ENCODE results near the gene WASL. TPM values are rescaled to one million over a fixed set of nuclear protein-coding genes. Genes with fewer than 3 reads are reported as not detected.

The WASL gene
- total RNA-seq, 1 donor from 2014 or later = 38.2 TPM

- H3K9me3 Mint-ChIP-seq (ENCODE audit: low read depth) = peaks cover 2% of the 10 kb centered on the region
- H3K27ac Mint-ChIP-seq = no peak overlapping the region
- TF ChIP-seq CTCF (IDR thresholded peaks at IDR 0.05; ENCODE audit: unreplicated experiment) = no peak
- H3K36me3 Mint-ChIP-seq (ENCODE audit: insufficient read depth) = no peaks in the 10 kb centered on the region
- H3K4me3 Mint-ChIP-seq (ENCODE audit: low read depth) = no peak overlapping the region
- peaks cover 22% of the 10 kb centered on the region for H3K4me1 Mint-ChIP-seq (ENCODE audit: low read depth)
- H3K27me3 Mint-ChIP-seq = no peaks in the 10 kb centered on the region
- DNase-seq (ENCODE audit: low spot score, unreplicated experiment) = no peak
These were observed 103.3 kb downstream of the WASL start for GRCh38 chr7:123645516-123645915.

GRCh38 chr7:123643495-123644441, 105.0 kb downstream of the WASL start:
- no peaks in the 10 kb centered on the region for H3K27me3 Mint-ChIP-seq
- no peaks in the 10 kb centered on the region for H3K36me3 Mint-ChIP-seq (ENCODE audit: insufficient read depth)
- peaks cover 22% of the 10 kb centered on the region for H3K4me1 Mint-ChIP-seq (ENCODE audit: low read depth)
- H3K9me3 Mint-ChIP-seq (ENCODE audit: low read depth) = peaks cover 2% of the 10 kb centered on the region
- no peak for TF ChIP-seq CTCF (IDR thresholded peaks at IDR 0.05; ENCODE audit: unreplicated experiment)
- peak overlapping the region; percentile 17 for H3K4me3 Mint-ChIP-seq (ENCODE audit: low read depth)
- peak overlapping the region; percentile 90 for H3K27ac Mint-ChIP-seq
- no peak for DNase-seq (ENCODE audit: low spot score, unreplicated experiment)

- no peak overlapping the region for H3K27ac Mint-ChIP-seq
- H3K27me3 Mint-ChIP-seq = no peaks in the 10 kb centered on the region
- TF ChIP-seq CTCF (IDR thresholded peaks at IDR 0.05; ENCODE audit: unreplicated experiment) = no peak
- peaks cover 28% of the 10 kb centered on the region for H3K4me1 Mint-ChIP-seq (ENCODE audit: low read depth)
- no peak overlapping the region for H3K4me3 Mint-ChIP-seq (ENCODE audit: low read depth)
- no peak for DNase-seq (ENCODE audit: low spot score, unreplicated experiment)
- H3K36me3 Mint-ChIP-seq (ENCODE audit: insufficient read depth) = no peaks in the 10 kb centered on the region
- peaks cover 6% of the 10 kb centered on the region for H3K9me3 Mint-ChIP-seq (ENCODE audit: low read depth)
These were observed 106.9 kb downstream of the WASL start for GRCh38 chr7:123641901-123642300.

- no peak overlapping the region for H3K27ac Mint-ChIP-seq
- no peak overlapping the region for H3K4me3 Mint-ChIP-seq (ENCODE audit: low read depth)
- no peaks in the 10 kb centered on the region for H3K36me3 Mint-ChIP-seq (ENCODE audit: insufficient read depth)
- H3K4me1 Mint-ChIP-seq (ENCODE audit: low read depth) = peaks cover 29% of the 10 kb centered on the region
- DNase-seq (ENCODE audit: low spot score, unreplicated experiment) = no peak
- no peaks in the 10 kb centered on the region for H3K27me3 Mint-ChIP-seq
- TF ChIP-seq CTCF (IDR thresholded peaks at IDR 0.05; ENCODE audit: unreplicated experiment) = no peak
- peaks cover 6% of the 10 kb centered on the region for H3K9me3 Mint-ChIP-seq (ENCODE audit: low read depth)
These were observed 108.2 kb downstream of the WASL start for GRCh38 chr7:123640583-123640982.

GRCh38 chr7:123639631-123640030, 109.2 kb downstream of the WASL start:
- Mint-ChIP-seq H3K27me3 (no peaks in the 10 kb centered on the region), H3K4me3 (ENCODE audit: low read depth) (no peak overlapping the region), H3K36me3 (ENCODE audit: insufficient read depth) (no peaks in the 10 kb centered on the region), H3K27ac (no peak overlapping the region), H3K4me1 (ENCODE audit: low read depth) (peaks cover 25% of the 10 kb centered on the region), H3K9me3 (ENCODE audit: low read depth) (peaks cover 6% of the 10 kb centered on the region)
- DNase-seq (ENCODE audit: low spot score, unreplicated experiment) = no peak
- TF ChIP-seq CTCF (IDR thresholded peaks at IDR 0.05; ENCODE audit: unreplicated experiment) = no peak

All from progenitor cell of endocrine pancreas (in vitro differentiated cells).